Left lung (tissue), 10 donors: Measurements from ENCODE around the gene UBR3. TPM values are rescaled to one million over a fixed set of nuclear protein-coding genes. Genes with fewer than 3 reads are reported as not detected.

ENCODE experiments used
- ATAC-seq: fragments of 200-7000 bp; cut with Tn5 transposase; one replicate; pipeline ENCODE4 v1.9.1; 2020; ENCODE audit warnings: moderate library complexity
- DNase-seq, 4 donors: peaks; one replicate each; pipeline ENCODE4 v3.0.0-alpha.2; 2013 to 2020
- H3K27ac ChIP-seq, 2 donors: fragments of 200-600 bp; sonication (generic) in 1 of 2; one replicate each; pipeline versions ENCODE4 v1.5.0 to v1.8.0; 2020 to 2021
- H3K27me3 ChIP-seq, 2 donors: fragments of 200-600 bp; sonication (generic) in 1 of 2; one replicate each; pipeline versions ENCODE4 v1.5.0 to v1.8.0; 2020 to 2021
- H3K36me3 ChIP-seq, 2 donors: fragments of 200-600 bp; sonication (generic) in 1 of 2; one replicate each; pipeline versions ENCODE4 v1.5.0 to v1.8.0; 2020 to 2021
- H3K4me1 ChIP-seq, 2 donors: fragments of 200-600 bp; one replicate each; pipeline ENCODE4 v1.8.0; 2021
- H3K4me3 ChIP-seq, 2 donors: fragments of 200-600 bp; sonication (generic) in 1 of 2; one replicate each; pipeline versions ENCODE4 v1.5.0 to v1.8.0; 2020 to 2021; ENCODE audit warnings: mild to moderate bottlenecking in 1 of 2
- H3K9me3 ChIP-seq, 2 donors: fragments of 200-600 bp; sonication (generic) in 1 of 2; one replicate each; pipeline versions ENCODE4 v1.5.0 to v1.8.0; 2020 to 2021
- CTCF ChIP-seq, 2 donors: fragments of 200-600 bp; sonication (generic) in 1 of 2; IDR thresholded peaks; one replicate each; pipeline versions ENCODE4 v1.5.0 to v1.8.0; 2021; ENCODE audit warnings: antibody characterized with exemption in 2 of 2
- intact Hi-C, 2 donors: fragments of 100-400 bp; cut with DNase I; formaldehyde crosslinking; loops; one replicate each; pipeline versions ENCODE4 v1.11.2 to v1.14.2; 2022
- polyA plus RNA-seq, 6 donors: library from polyadenylated mRNA; unstranded; fragments of 120-200 nt; gene quantifications; one replicate each; pipeline ENCODE4 v1.2.1, GENCODE V29; 2013; ENCODE audit not compliant: insufficient read length in 6 of 6
- total RNA-seq, 2 donors: library from RNA; stranded (reverse); fragmentation: NEBNext Ultra II Directional; extraction: Animal tissue kit (Norgen Biotek cat#: 25700); gene quantifications; one replicate each; pipeline ENCODE4 v1.2.1, GENCODE V29; 2021
- donor health status: DM: no; HTN: yes; CAD: no.
- donor health status: DM: no; HTN: no; CAD: no.

UBR3 gene
- total and polyA plus RNA-seq, 8 donors: 33.2 to 48.0 (median 40.7) TPM

- Histone ChIP-seq H3K4me1 (no peaks in the 10 kb centered on the region), H3K27me3 (no peaks in the 10 kb centered on the region), H3K9me3 (no peaks in the 10 kb centered on the region), H3K27ac (no peak overlapping the region), H3K36me3 (peaks cover 4 to 24% of the 10 kb centered on the region in 2 donors), H3K4me3 (no peak overlapping the region)
- DNase-seq (no peak), ATAC-seq (no peak)
- intact Hi-C loops: no loop called here
- no peak for TF ChIP-seq CTCF (IDR thresholded peaks at IDR 0.05)
Observed at GRCh38 chr2:170052151-170052550, 224.9 kb downstream of the UBR3 start.

GRCh38 chr2:170054997-170055396 is 227.7 kb downstream of the UBR3 start:
- no peak for TF ChIP-seq CTCF (IDR thresholded peaks at IDR 0.05)
- ATAC-seq (no peak), DNase-seq (no peak)
- no peak overlapping the region for H3K4me3 ChIP-seq
- H3K4me1 ChIP-seq: no peaks in the 10 kb centered on the region
- H3K27me3 ChIP-seq: no peaks in the 10 kb centered on the region
- peaks cover 4 to 29% of the 10 kb centered on the region in 2 donors for H3K36me3 ChIP-seq
- no peak overlapping the region for H3K27ac ChIP-seq
- intact Hi-C loops: no loop called here
- H3K9me3 ChIP-seq: no peaks in the 10 kb centered on the region

GRCh38 chr2:170056900-170057299 is 229.6 kb downstream of the UBR3 start:
- H3K4me3 ChIP-seq: no peak overlapping the region
- no peak for ATAC-seq
- H3K36me3 ChIP-seq: peaks cover 4 to 38% of the 10 kb centered on the region in 2 donors
- no peaks in the 10 kb centered on the region for H3K9me3 ChIP-seq
- DNase-seq: no peak
- TF ChIP-seq CTCF (IDR thresholded peaks at IDR 0.05): no peak
- no peak overlapping the region for H3K27ac ChIP-seq
- H3K4me1 ChIP-seq: no peaks in the 10 kb centered on the region
- no peaks in the 10 kb centered on the region for H3K27me3 ChIP-seq
- intact Hi-C loops: no loop called here

GRCh38 chr2:170063456-170064235 is 236.4 kb downstream of the UBR3 start:
- intact Hi-C loops: no loop called here
- Histone ChIP-seq H3K4me1 (no peaks in the 10 kb centered on the region), H3K27me3 (no peaks in the 10 kb centered on the region), H3K4me3 (no peak overlapping the region), H3K27ac (no peak overlapping the region), H3K9me3 (no peaks in the 10 kb centered on the region), H3K36me3 (peaks cover 0 to 55% of the 10 kb centered on the region in 2 donors)
- ATAC-seq (no peak), DNase-seq (no peak)
- no peak for TF ChIP-seq CTCF (IDR thresholded peaks at IDR 0.05)

GRCh38 chr2:170070778-170071177 is 243.5 kb downstream of the UBR3 start:
- ATAC-seq (no peak), DNase-seq (no peak)
- H3K27ac ChIP-seq: no peak overlapping the region
- no peaks in the 10 kb centered on the region for H3K4me1 ChIP-seq
- H3K4me3 ChIP-seq: no peak overlapping the region
- peaks cover 0 to 44% of the 10 kb centered on the region in 2 donors for H3K36me3 ChIP-seq
- TF ChIP-seq CTCF (IDR thresholded peaks at IDR 0.05): no peak
- peaks cover 0 to 11% of the 10 kb centered on the region in 2 donors for H3K9me3 ChIP-seq
- intact Hi-C loops: no loop called here
- H3K27me3 ChIP-seq: no peaks in the 10 kb centered on the region
